B cell (primary cell): ENCODE data around the gene HMHB1. TPM values are rescaled to one million over a fixed set of nuclear protein-coding genes. Genes with fewer than 3 reads are reported as not detected.

Source experiments
- ATAC-seq: fragments of 200-7000 bp; cut with Tn5 transposase; one replicate; pipeline ENCODE4 v1.10.0; 2021; ENCODE audit warnings: low read depth, mild to moderate bottlenecking, moderate number of reproducible peaks, moderate library complexity
- CTCF ChIA-PET: fragments of 350-600 bp; sonication (Branson Sonifier 250); formaldehyde crosslinking; loops from one replicate; lab custom pipeline; 2021; ENCODE audit warnings: antibody characterized with exemption, inconsistent platforms; lab: Charles Lee
- POLR2A ChIA-PET: fragments of 350-600 bp; sonication (Branson Sonifier 250); formaldehyde crosslinking; loops from one replicate; lab custom pipeline; 2021; ENCODE audit warnings: antibody characterized with exemption; lab: Charles Lee
- DNase-seq: peaks from one replicate; pipeline ENCODE4 v3.0.0; 2013
- H2AFZ ChIP-seq: 2 replicates; pipeline ENCODE4 v1.6.1; 2012; ENCODE audit warnings: mild to moderate bottlenecking, low read depth, low read length; ENCODE audit not compliant: insufficient read depth, poor library complexity, severe bottlenecking
- H3K27ac ChIP-seq, 2 donors: 1 replicate in 1 of 2; 2 replicates in 1 of 2; pipeline ENCODE4 v1.5.1; 2012 to 2013; ENCODE audit warnings: low read length in 2 of 2, mild to moderate bottlenecking in 2 of 2, moderate library complexity in 1 of 2
- H3K27me3 ChIP-seq, 4 experiments: fragments of 200-600 bp in 1 of 4; sonication (generic) in 1 of 4; replicated peaks in 1 of 4; 1 replicate in 2 of 4; 2 replicates in 2 of 4; pipeline versions ENCODE4 v1.6.1 to v1.7.0; 2013 to 2016; ENCODE audit warnings: low read length in 3 of 4, mild to moderate bottlenecking in 2 of 4, mixed read lengths in 1 of 4, moderate library complexity in 1 of 4; ENCODE audit not compliant: insufficient read depth in 4 of 4, control insufficient read depth in 3 of 4; ENCODE audit errors: control extremely low read depth in 1 of 4
- H3K36me3 ChIP-seq, 2 experiments: replicated peaks in 1 of 2; 1 replicate in 1 of 2; 2 replicates in 1 of 2; pipeline versions ENCODE4 v1.6.1 to v1.7.1; 2013; ENCODE audit warnings: low read length in 1 of 2; ENCODE audit not compliant: insufficient read depth in 2 of 2, control insufficient read depth in 1 of 2; ENCODE audit errors: control extremely low read depth in 1 of 2, extremely low read depth in 1 of 2
- H3K4me1 ChIP-seq, 2 donors: fragments of 200-600 bp in 1 of 2; sonication (generic) in 1 of 2; 1 replicate in 1 of 2; 2 replicates in 1 of 2; pipeline versions ENCODE4 v1.5.1 to v1.6.1; 2013 to 2017; ENCODE audit warnings: low read length in 2 of 2; ENCODE audit not compliant: control insufficient read depth in 2 of 2, insufficient read depth in 2 of 2
- H3K4me2 ChIP-seq: replicated peaks from 2 replicates; pipeline ENCODE3; 2012; ENCODE audit warnings: mild to moderate bottlenecking, low read depth, low read length; ENCODE audit not compliant: poor library complexity, severe bottlenecking
- H3K4me3 ChIP-seq, 5 experiments: fragments of 200-600 bp in 1 of 5; sonication (generic) in 1 of 5; 1 replicate in 3 of 5; 2 replicates in 2 of 5; pipeline versions ENCODE4 v1.5.1 to v1.7.0; 2011 to 2016; ENCODE audit warnings: low read length in 4 of 5, mild to moderate bottlenecking in 4 of 5, low read depth in 2 of 5, control low read depth in 1 of 5, moderate library complexity in 1 of 5; ENCODE audit not compliant: insufficient read depth in 1 of 5; ENCODE audit errors: control extremely low read depth in 1 of 5, extremely low read depth in 1 of 5
- H3K79me2 ChIP-seq: fragments of 200-600 bp; sonication (generic); one replicate; pipeline ENCODE4 v1.6.0; 2016; ENCODE audit warnings: low read length; ENCODE audit not compliant: control insufficient read depth, insufficient read depth
- H3K9ac ChIP-seq: fragments of 200-600 bp; sonication (generic); 2 replicates; pipeline ENCODE4 v1.6.1; 2017; ENCODE audit warnings: mild to moderate bottlenecking, low read length, moderate library complexity
- H3K9me3 ChIP-seq, 3 donors: one replicate each; pipeline versions ENCODE4 v1.6.1 to v1.7.1; 2013; ENCODE audit warnings: low read length in 2 of 3; ENCODE audit not compliant: control insufficient read depth in 2 of 3, insufficient read depth in 1 of 3; ENCODE audit errors: control extremely low read depth in 1 of 3
- H4K20me1 ChIP-seq: 2 replicates; pipeline ENCODE4 v1.6.0; 2012; ENCODE audit warnings: mild to moderate bottlenecking, low read length; ENCODE audit not compliant: insufficient read depth, control insufficient read depth, poor library complexity, severe bottlenecking
- H3K27ac Mint-ChIP-seq: one replicate; pipeline ENCODE4 v1.8.0; 2021; ENCODE audit warnings: mixed read lengths
- H3K27me3 Mint-ChIP-seq: one replicate; pipeline ENCODE4 v1.8.0; 2021; ENCODE audit warnings: mixed read lengths
- H3K4me1 Mint-ChIP-seq: one replicate; pipeline ENCODE4 v1.8.0; 2021; ENCODE audit warnings: mixed read lengths
- H3K4me3 Mint-ChIP-seq: one replicate; pipeline ENCODE4 v1.8.0; 2021; ENCODE audit warnings: mixed read lengths
- H3K9me3 Mint-ChIP-seq: one replicate; pipeline ENCODE4 v1.8.0; 2022; ENCODE audit warnings: mixed read lengths; ENCODE audit not compliant: insufficient read depth
- CTCF ChIP-seq: fragments of 200-600 bp; IDR thresholded peaks from one replicate; pipeline ENCODE4 v1.8.0; 2022; ENCODE audit warnings: antibody characterized with exemption, mild to moderate bottlenecking
- EZH2 ChIP-seq: IDR thresholded peaks from 2 replicates; pipeline ENCODE4 v1.6.1; 2012; ENCODE audit warnings: borderline replicate concordance, low read depth, mild to moderate bottlenecking, moderate library complexity, low read length; ENCODE audit not compliant: insufficient read depth, poor library complexity, severe bottlenecking
- WGBS: methylation state at CpG from one replicate; pipeline ENCODE4 v1.1.5; 2013; ENCODE audit warnings: missing lambda C conversion rate; ENCODE audit not compliant: insufficient coverage; 5-methylcytosine and 5-hydroxymethylcytosine counted together
- intact Hi-C: fragments of 100-400 bp; cut with micrococcal nuclease; formaldehyde crosslinking; loops from one replicate; pipeline ENCODE4 v1.10.0; 2022
- polyA plus RNA-seq: library from polyadenylated mRNA; depleted of rRNA; stranded (reverse); fragments of >200 nt; gene quantifications from 2 replicates; pipeline ENCODE4 v1.2.3, GENCODE V29; 2012
- total RNA-seq, 2 donors: library from RNA; stranded (reverse); fragments of 120-200 nt in 1 of 2; gene quantifications; 1 replicate in 1 of 2; 2 replicates in 1 of 2; pipeline versions ENCODE4 v1.2.3 to v1.2.4, GENCODE V29; 2013 to 2022

Gene HMHB1
- total and polyA plus RNA-seq, 2 donors (not counting 1 experiment from before 2014, with no cell fraction given), result not detected

- no peak overlapping the region for H3K9ac ChIP-seq
- Mint-ChIP-seq H3K9me3 (peaks cover 7% of the 10 kb centered on the region), H3K4me1 (peaks cover 2% of the 10 kb centered on the region), H3K27me3 (no peaks in the 10 kb centered on the region), H3K27ac (no peak overlapping the region), H3K4me3 (no peak overlapping the region)
- H3K4me3 ChIP-seq, result no peak overlapping the region
- H3K4me1 ChIP-seq, result no peaks in the 10 kb centered on the region
- intact Hi-C loops, result no loop called here
- no peaks in the 10 kb centered on the region for H3K79me2 ChIP-seq
- 100% methylated on average over 1 of the region's 3 CpGs for WGBS
- H3K27me3 ChIP-seq, result no peaks in the 10 kb centered on the region
- ATAC-seq (no peak), DNase-seq (no peak)
- no peak overlapping the region for H3K4me2 ChIP-seq
- H2AFZ ChIP-seq, result no peak overlapping the region
- POLR2A ChIA-PET, result no interaction called here
- TF ChIP-seq EZH2 (no peak), CTCF (no peak)
- H4K20me1 ChIP-seq, result no peaks in the 10 kb centered on the region
- CTCF ChIA-PET, result no interaction called here
- peaks cover 0 to 2% (median 0%) of the 10 kb centered on the region in 3 donors for H3K9me3 ChIP-seq
- no peak overlapping the region for H3K27ac ChIP-seq
- H3K36me3 ChIP-seq, result no peaks in the 10 kb centered on the region
Observed at GRCh38 chr5:143782588-143783386, 29.2 kb upstream of the HMHB1 start.

- no peak for ATAC-seq
- no peak overlapping the region for H3K27ac Mint-ChIP-seq
- H3K79me2 ChIP-seq, result no peaks in the 10 kb centered on the region
- no peak overlapping the region for H3K4me3 ChIP-seq
- H3K4me1 Mint-ChIP-seq, result peaks cover 19% of the 10 kb centered on the region
- H3K9ac ChIP-seq, result no peak overlapping the region
- ChIA-PET POLR2A (no interaction called here), CTCF (no interaction called here)
- H4K20me1 ChIP-seq, result no peaks in the 10 kb centered on the region
- no peaks in the 10 kb centered on the region for H3K9me3 Mint-ChIP-seq
- no peak for TF ChIP-seq EZH2
- no peak for TF ChIP-seq CTCF
- intact Hi-C loops, result no loop called here
- no peak overlapping the region for H3K4me2 ChIP-seq
- no peaks in the 10 kb centered on the region for H3K27me3 Mint-ChIP-seq
- peaks cover 14% of the 10 kb centered on the region in 2 donors for H3K4me1 ChIP-seq
- WGBS, result no CpG with 5 or more reads among the region's 1 CpG
- no peak overlapping the region for H3K27ac ChIP-seq
- no peaks in the 10 kb centered on the region for H3K27me3 ChIP-seq
- H3K9me3 ChIP-seq, result no peaks in the 10 kb centered on the region
- no peak for DNase-seq
- no peak overlapping the region for H2AFZ ChIP-seq
- H3K4me3 Mint-ChIP-seq, result no peak overlapping the region
- no peaks in the 10 kb centered on the region for H3K36me3 ChIP-seq
Observed at GRCh38 chr5:143788401-143788800, 23.6 kb upstream of the HMHB1 start.
